H54 (cell line): Measurements from ENCODE around the gene SCUBE1.

Experiments
- DNase-seq: peaks from one replicate; pipeline ENCODE4 v3.0.0; 2011; ENCODE audit warnings: low spot score, mixed read lengths; ENCODE audit not compliant: insufficient read length
- FAIRE-seq: peaks from 3 replicates; lab custom pipeline; 2011; peaks lifted over from hg19 to GRCh38; lab: Jason Lieb, UNC
- POLR2A ChIP-seq: IDR thresholded peaks from 2 replicates; pipeline ENCODE4 v1.6.1; 2011; ENCODE audit warnings: low read depth, mild to moderate bottlenecking, low read length

SCUBE1 gene

DNA sequence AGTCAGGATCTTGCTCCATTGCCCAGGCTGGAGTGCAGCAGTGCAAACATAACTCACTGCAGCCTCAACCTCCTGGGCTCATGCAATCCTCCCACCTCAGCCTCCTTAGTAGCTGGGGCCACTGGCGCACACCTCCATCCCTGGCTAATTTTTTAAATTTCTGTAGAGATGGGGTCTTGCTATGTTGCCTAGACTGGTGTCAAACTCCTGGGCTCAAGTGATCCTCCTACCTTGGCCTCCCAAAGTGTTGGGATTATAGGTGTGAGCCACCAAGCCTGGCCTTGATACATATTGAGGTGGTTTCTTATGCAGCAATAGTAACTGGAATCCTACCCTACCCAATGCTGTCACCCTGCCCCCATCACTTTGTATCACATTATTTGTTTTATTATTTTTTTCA is 32.4 kb downstream of the SCUBE1 start:
- TF ChIP-seq POLR2A: no peak
- no peak for FAIRE-seq
- DNase-seq: no peak

- FAIRE-seq (no peak), DNase-seq (no peak)
- no peak for TF ChIP-seq POLR2A
Observed at GRCh38 chr22:43310311-43310710, 32.9 kb downstream of the SCUBE1 start.

DNA sequence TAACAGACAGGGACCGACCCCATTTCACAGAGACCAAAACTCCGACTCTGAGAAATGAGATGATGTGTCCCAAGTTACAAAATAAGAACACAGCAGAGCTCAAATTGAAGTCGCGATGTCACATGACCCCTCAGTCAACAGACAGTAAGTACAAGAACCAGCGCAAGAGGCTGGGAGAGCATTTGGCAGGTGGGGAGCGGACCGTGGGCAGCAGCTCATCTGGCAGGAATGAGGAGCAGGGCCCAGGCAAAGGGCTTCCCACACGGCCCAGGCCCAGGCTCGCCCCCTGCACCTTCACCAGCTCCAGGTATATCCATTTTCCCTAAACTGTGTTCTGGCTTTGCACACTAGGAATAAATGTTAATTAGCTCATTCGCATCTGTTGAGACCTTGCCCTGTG is 34.3 kb downstream of the SCUBE1 start:
- no peak for DNase-seq
- no peak for FAIRE-seq

GRCh38 chr22:43308060-43308830 is 34.9 kb downstream of the SCUBE1 start:
- no peak for TF ChIP-seq POLR2A
- FAIRE-seq (no peak), DNase-seq (no peak)

More for the DNA sequence above, 34.3 kb downstream of the SCUBE1 start:
- TF ChIP-seq POLR2A: no peak

GRCh38 chr22:43305806-43306205 is 37.4 kb downstream of the SCUBE1 start:
- FAIRE-seq (no peak), DNase-seq (no peak)
- no peak for TF ChIP-seq POLR2A

DNA sequence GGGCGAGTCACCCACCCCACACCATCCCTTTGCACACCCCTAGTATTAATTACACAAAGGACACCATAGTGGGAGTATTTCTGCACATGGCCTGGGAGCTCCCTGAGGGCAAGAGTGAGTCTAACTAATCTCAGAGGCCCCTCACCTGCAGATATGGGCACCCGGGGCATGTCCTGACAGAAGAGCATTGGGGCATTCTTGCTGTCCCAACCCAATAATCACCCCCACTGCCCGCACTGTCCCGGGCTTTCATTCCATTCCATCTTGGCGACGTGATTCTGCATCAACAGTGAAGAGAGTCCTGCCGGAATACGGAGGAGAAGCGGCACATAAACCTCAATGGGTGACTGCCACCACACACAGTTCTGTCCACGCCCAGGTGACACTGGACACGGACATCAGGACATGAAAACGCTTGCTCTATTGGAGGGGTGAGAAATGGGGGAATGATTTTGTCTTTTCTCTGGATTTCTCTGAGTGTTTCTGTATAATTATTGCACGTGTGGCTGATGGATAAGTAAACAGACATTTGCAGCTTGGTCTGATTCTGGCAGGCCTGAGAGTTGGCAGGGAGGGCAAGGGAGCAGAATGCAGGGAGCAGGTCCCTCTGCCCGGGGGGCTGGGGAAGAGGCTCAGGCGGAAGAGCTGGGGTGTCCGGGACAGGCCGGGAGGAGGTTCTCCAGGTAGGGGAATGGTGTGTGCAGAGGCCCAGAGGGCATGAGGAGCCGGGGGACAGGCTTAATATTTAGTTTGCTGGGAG is 38.2 kb downstream of the SCUBE1 start:
- FAIRE-seq (no peak), DNase-seq (no peak)
- TF ChIP-seq POLR2A: no peak

- TF ChIP-seq POLR2A: no peak
- no peak for FAIRE-seq
Observed at GRCh38 chr22:43303751-43304150, 39.4 kb downstream of the SCUBE1 start.

DNA sequence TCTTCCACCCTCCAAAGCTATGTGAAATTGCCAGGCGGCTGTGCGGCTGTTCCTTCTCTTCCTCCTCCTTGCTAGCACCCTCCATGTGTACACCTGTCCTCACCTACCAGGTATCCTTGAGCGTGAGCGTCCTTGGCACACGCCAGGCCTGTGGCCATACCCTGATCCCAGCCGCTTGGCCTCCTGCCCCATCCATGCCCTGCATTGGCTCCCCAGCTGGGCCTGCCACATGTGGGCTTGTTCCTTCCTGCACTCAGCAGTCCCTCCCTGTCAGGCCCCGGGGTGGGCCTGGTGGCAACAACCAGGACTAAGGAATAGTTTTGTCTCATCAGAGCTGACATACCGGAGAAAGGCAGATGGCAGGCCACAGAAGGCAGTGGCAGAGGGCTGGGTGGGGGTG is 40.0 kb downstream of the SCUBE1 start:
- no peak for TF ChIP-seq POLR2A
- DNase-seq (no peak), FAIRE-seq (no peak)

More at GRCh38 chr22:43303751-43304150, 39.4 kb downstream of the SCUBE1 start:
- no peak for DNase-seq

DNA sequence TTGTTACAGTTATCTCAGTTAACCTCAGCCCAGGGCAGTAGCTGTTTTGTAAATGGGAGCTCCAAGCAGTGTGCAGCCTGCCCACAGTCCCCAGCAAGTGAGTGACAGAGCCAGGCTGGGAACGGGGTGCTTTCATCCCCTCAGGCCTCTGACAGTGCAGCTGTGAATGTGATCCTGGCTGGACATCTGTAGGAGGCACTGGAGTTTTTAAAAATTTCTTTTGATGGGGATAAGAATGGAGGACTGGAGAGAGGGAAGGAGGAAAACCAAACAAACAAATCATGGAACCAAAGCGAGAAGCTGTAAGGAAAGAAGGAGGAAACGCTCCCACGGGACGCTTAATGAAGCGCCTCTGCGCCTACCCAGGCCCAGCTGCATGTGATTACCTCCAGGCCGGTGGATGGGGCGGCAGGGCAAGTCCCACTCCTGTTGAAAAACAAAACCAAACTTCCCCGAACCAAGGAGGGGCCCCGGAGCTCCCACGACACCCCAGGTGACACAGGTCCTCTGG is 40.6 kb downstream of the SCUBE1 start:
- TF ChIP-seq POLR2A: no peak
- DNase-seq (no peak), FAIRE-seq (no peak)

DNA sequence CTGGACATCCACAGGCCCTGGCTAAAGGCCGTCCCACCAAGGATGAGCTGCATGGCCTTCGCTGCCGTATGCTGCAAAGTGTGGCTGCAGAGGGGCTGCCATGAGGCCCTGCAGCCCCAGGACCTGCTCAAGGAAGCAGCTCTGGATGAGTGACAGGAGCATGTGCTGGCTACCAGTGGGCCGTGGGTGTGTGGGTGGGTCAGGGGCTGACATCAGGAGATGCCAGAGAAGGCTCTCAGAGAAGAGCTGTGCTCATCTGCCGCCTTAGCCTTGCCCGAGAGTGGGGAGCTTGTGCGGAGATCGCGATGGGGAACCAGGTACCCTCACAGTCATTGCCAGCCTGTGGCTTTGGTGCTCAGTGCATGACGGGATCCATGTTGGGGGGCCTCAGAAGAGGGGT is 41.3 kb downstream of the SCUBE1 start:
- no peak for TF ChIP-seq POLR2A
- FAIRE-seq (no peak), DNase-seq (no peak)

- no peak for FAIRE-seq
- no peak for TF ChIP-seq POLR2A
- DNase-seq: no peak
Observed at GRCh38 chr22:43300891-43301676, 42.1 kb downstream of the SCUBE1 start.

- DNase-seq: no peak
- FAIRE-seq: no peak
- no peak for TF ChIP-seq POLR2A
Observed at GRCh38 chr22:43299736-43300135, 43.4 kb downstream of the SCUBE1 start.

- FAIRE-seq (no peak), DNase-seq (no peak)
- TF ChIP-seq POLR2A: no peak
Observed at GRCh38 chr22:43298062-43298801, 44.9 kb downstream of the SCUBE1 start.
